ENCODE measurements around the gene FAM168A. TPM values are rescaled to one million over a fixed set of nuclear protein-coding genes. Genes with fewer than 3 reads are reported as not detected.

FAM168A gene
- total and polyA plus RNA-seq, 9 of the 15 experiments (the other 6 are each of a cell fraction or from before 2014, with no cell fraction given) = 0.44 to 7.2 (median 2.9) TPM

DNA sequence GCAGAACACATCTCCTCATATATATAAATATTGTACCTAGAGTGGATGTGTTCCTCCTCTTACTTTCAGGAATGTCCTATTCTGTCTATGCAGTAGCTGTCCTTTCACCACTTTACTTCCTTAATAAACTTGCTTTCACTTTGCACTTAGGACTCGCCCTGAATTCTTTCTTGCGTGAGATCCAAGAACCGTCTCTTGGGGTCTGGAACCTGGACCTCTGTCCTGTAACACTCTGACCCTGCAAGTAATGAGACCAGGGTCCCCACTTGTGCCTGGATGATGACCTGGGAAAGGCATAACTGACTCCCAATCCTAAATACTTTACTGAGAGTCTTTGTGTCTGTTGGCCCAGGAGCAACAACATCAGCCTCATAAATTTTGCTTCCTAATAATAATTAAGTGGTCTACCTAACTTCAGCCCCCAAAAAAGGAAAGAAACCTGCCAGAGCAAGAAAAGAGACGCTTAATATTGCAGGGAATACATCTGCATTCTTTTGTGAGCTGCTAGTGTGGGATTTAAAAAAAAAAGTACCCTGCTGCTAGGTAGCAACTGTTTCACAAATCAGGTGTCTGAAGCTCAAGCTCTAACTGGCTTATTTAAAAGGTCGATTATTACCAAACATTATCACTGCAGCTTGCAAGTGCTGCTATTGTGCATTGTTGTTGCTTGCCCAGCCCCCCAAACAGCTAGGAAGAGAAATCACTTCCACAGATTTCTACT, 69.3 kb downstream of the FAM168A start:
- H3K9me3 ChIP-seq (replicated peaks; ENCODE audit: control insufficient read depth, insufficient read depth, low read depth, low read length) = no peaks in the 10 kb centered on the region
- intact Hi-C loops (cut with micrococcal nuclease) (loop anchor here (5.0 kb wide), 1 partner anchor 134 kb away; no protein-coding TSS in a partner anchor), in situ Hi-C loops (cut with MboI) (loop anchor here (10.0 kb wide), 1 partner anchor 576 kb away; no protein-coding TSS in a partner anchor)
- no peak overlapping the region for H3K9ac ChIP-seq (ENCODE audit: insufficient read depth in 1 of 2, low read depth in 2 of 2, low read length in 2 of 2)
- no peak overlapping the region for H3K27ac ChIP-seq (ENCODE audit: extremely low read depth, low read depth, low read length)
- no peaks in the 10 kb centered on the region for H3K9me1 ChIP-seq (ENCODE audit: control insufficient read depth, insufficient read depth, low read length)
- no peak overlapping the region; the same call in 1 of the 2 replicates for H3K4me2 ChIP-seq (ENCODE audit: insufficient read depth, low read length)
- H3K79me2 ChIP-seq (ENCODE audit: control insufficient read depth, insufficient read depth, low read length) = no peaks in the 10 kb centered on the region
- DNase-seq (ENCODE audit: extremely low read depth in 1 of 4, low spot score in 3 of 4) (no peak), FAIRE-seq (no peak), ATAC-seq (no peak)
- no peaks in the 10 kb centered on the region for H3K4me1 ChIP-seq (replicated peaks in 1 of 2; ENCODE audit: control insufficient read depth in 2 of 2, insufficient read depth in 2 of 2, low read length in 2 of 2)
- H2AFZ ChIP-seq (ENCODE audit: low read depth, low read length) = no peak overlapping the region
- WGBS (ENCODE audit: insufficient coverage, low coverage, missing lambda C conversion rate) = 7% methylated on average over 5 of the region's 5 CpGs
- H3K27me3 ChIP-seq (ENCODE audit: control insufficient read depth in 2 of 2, insufficient read depth in 2 of 2, low read length in 2 of 2) = no peaks in the 10 kb centered on the region; a peak in 1 of 5 replicates
- BruUV-seq (replicated peaks) = no TSS peak
- H3K4me3 ChIP-seq = no peak overlapping the region
- TF ChIP-seq TRIM24 (IDR thresholded peaks at IDR 0.05) = no peak
- TF ChIP-seq BHLHE40 (IDR thresholded peaks at IDR 0.05; ENCODE audit: low read length) = no peak
- no peak for TF ChIP-seq BCOR (IDR thresholded peaks at IDR 0.05)
- TF ChIP-seq, protein P1, sequence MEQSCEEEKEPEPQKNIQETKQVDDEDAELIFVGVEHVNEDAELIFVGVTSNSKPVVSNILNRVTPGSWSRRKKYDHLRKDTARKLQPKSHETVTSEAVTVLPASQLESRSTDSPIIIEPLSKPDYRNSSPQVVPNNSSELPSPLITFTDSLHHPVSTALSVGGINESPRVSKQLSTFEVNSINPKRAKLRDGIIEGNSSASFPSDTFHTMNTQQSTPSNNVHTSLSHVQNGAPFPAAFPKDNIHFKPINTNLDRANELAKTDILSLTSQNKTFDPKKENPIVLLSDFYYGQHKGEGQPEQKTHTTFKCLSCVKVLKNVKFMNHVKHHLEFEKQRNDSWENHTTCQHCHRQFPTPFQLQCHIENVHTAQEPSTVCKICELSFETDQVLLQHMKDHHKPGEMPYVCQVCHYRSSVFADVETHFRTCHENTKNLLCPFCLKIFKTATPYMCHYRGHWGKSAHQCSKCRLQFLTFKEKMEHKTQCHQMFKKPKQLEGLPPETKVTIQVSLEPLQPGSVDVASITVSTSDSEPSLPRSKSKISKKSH (CRISPR knock-in tag; IDR thresholded peaks at IDR 0.05) = no peak
- no peak for TF ChIP-seq ZEB2 (IDR thresholded peaks at IDR 0.05)
- no peak for TF ChIP-seq SIN3B (IDR thresholded peaks at IDR 0.05; ENCODE audit: low read depth)
- TF ChIP-seq, protein P2, sequence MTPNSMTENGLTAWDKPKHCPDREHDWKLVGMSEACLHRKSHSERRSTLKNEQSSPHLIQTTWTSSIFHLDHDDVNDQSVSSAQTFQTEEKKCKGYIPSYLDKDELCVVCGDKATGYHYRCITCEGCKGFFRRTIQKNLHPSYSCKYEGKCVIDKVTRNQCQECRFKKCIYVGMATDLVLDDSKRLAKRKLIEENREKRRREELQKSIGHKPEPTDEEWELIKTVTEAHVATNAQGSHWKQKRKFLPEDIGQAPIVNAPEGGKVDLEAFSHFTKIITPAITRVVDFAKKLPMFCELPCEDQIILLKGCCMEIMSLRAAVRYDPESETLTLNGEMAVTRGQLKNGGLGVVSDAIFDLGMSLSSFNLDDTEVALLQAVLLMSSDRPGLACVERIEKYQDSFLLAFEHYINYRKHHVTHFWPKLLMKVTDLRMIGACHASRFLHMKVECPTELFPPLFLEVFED (CRISPR knock-in tag; conservative IDR thresholded peaks at IDR 0.05) = no peak
- TF ChIP-seq ZNF143 (CRISPR knock-in tag; IDR thresholded peaks at IDR 0.05) = no peak
- TF ChIP-seq, protein P3, sequence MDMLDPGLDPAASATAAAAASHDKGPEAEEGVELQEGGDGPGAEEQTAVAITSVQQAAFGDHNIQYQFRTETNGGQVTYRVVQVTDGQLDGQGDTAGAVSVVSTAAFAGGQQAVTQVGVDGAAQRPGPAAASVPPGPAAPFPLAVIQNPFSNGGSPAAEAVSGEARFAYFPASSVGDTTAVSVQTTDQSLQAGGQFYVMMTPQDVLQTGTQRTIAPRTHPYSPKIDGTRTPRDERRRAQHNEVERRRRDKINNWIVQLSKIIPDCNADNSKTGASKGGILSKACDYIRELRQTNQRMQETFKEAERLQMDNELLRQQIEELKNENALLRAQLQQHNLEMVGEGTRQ (CRISPR knock-in tag; IDR thresholded peaks at IDR 0.05) = no peak
- H3K36me3 ChIP-seq (ENCODE audit: control insufficient read depth, insufficient read depth, low read length) = no peaks in the 10 kb centered on the region
- ChIA-PET POLR2A (interaction anchor here (0.6 to 1.4 kb wide), 3 partner anchors 15 to 1192 kb away, joined by 3 read pairs; no protein-coding TSS in a partner anchor), CTCF (ENCODE audit: low intra/inter-chr PET ratio) (interaction anchor here (0.6 kb wide), 1 partner anchor 9 kb away, joined by 3 read pairs; no protein-coding TSS in a partner anchor)
- H4K20me1 ChIP-seq (replicated peaks; ENCODE audit: control insufficient read depth, insufficient read depth, low read length) = no peaks in the 10 kb centered on the region
